GM19351 (cell line): ENCODE measurements around the gene GFOD1.
"Not testable (repeated sequence)": the region's sequence is repeated elsewhere in the genome, so short reads cannot be mapped to it uniquely, and the experiment has no call there.

Source experiments
- ATAC-seq: cut with Tn5 transposase; IDR thresholded peaks from one replicate; pipeline ENCODE4 v1.9.1; 2021; ENCODE audit warnings: mild to moderate bottlenecking, moderate library complexity; ENCODE audit not compliant: unreplicated experiment

Gene GFOD1

DNA sequence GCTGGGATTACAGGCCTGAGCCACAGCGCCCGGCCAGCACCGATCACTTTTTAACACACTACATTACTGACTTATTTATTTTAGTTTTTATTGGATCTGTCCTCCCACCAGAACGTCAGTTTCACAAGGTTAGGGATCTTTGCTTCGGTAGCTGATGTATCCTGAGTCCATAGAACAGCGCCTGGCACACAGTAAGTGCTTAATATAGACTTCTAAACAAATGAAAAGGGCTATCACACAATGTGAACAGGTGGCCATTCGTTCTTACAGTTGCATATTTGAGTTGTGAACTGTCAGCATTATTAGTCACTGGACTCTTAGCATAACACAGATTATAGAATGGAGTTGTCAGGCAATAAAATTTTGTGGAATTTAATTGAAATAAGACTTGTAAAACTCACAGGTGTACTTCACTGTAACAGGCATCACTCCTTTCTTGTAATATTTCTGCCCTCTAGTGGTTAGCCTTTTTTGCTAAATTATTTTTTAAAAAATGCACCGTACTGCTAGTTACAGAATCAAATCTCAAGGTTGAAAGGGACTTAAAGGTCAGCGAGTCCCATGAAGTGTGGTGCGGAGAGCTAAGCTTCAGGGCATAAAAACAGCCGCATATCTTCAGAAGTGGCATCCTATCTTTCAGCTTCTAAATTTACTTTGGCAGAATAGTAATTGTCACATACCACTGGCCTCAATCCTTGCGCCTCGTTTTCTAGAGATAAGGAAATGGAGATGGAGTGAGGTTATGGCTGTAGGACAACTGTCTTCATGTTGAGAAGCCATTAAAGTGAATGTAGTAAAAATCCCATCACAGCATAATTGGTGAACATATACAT lies 155.7 kb downstream of the GFOD1 start:
- no peak for ATAC-seq

DNA sequence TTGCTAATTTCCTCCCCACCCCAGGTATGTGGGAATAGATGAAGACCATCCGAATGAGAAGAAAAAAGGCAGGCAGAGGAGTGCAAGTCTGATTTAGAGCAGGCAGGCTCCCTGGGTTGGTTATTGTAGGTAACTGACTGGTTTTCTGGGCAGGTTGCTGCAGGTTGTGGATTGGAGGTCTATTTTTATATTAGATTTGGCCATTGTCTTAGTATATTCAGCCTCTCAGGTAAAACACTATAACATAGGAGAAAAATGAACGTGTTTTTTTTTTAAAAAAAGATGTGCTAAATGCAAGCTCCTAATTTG lies 158.6 kb downstream of the GFOD1 start:
- ATAC-seq: no peak

DNA sequence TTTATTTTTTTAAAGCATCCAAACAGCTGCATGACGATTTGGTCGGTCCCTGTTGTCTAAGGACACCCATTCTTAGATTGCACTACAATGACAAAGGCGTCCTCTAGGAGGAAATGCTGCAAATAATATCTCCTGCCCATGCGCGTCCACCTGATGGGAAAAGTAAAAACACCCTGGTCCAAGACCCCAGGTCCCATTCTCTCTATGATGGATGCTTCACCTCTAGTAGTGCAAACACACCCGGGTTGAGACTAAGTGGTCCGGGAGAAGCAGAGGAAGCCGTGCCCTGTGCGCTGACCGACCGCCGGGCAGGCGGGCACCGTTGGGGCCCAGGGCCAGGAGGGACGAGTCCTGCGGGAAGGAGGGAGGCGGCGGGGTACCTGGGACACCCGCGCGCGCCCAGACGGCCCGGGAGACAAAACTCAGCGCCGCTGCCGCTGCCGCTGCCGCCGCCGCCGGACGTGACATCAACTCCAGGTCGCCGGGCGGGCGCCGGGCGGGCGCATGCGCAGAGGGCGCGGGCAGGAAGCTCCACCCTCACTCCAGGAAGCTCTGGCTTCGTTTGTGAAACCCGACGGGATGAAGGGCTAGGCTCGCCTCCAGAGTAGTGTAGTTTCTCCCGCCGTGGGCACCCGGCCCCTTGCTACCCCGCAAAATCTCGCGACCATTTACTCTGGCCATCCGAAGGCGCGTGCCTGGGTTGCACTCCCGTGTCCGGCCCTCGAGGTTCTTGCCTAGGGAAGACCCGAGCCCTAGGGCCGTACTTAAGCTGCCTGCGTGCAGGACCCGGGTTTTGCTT lies 159.1 kb downstream of the GFOD1 start, which contains the start of gene TBC1D7:
TBC1D7 (minus strand) TSS at position 462 of the 799 bp plus-strand sequence. CDS start 1,639 bp downstream, outside the sequence.
- ATAC-seq: peak; percentile 78

DNA sequence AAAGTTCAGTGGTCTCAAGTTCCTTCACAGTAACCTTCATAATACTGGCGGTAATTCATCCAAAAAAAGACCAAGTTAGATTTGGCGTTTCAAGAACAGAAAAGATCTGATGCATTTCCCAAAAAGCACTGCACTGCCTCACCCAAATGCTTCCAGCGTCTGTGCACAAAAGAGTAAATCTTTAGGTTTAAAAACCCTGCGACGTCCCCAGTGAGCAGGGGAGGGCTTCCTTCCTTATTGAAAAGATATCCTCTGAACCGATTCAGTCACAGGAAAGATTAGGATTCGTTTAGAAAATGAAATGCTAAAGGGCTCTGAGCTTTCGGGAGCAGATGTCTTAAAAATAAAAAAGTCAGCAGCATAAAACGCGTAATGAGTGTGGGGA lies 159.7 kb downstream of the GFOD1 start:
- no peak for ATAC-seq

DNA sequence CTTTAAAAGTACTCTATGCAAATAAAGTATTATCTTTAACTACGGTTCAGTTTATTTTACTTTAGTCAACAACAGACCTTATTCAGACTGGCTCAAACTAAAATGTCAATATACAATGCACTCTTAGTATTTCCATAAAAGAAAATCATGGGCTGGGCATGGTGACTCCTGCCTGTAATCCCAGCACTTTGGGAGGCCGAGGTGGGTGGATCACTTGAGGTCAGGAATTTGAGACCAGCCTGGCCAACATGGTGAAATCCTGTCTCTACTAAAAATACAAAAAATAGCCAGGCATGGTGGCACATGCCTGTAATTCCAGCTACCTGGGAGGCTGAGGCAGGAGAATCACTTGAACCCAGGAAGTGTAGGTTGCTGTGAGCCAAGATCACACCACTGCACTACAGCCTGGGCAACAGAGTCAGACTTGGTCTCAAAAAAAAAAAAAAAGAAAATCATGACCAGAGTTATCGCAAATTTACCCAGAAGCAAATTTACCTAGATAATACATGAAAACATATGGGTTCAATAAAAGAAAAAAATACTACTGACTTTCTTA lies 161.3 kb downstream of the GFOD1 start:
- not testable (repeated sequence) for ATAC-seq

DNA sequence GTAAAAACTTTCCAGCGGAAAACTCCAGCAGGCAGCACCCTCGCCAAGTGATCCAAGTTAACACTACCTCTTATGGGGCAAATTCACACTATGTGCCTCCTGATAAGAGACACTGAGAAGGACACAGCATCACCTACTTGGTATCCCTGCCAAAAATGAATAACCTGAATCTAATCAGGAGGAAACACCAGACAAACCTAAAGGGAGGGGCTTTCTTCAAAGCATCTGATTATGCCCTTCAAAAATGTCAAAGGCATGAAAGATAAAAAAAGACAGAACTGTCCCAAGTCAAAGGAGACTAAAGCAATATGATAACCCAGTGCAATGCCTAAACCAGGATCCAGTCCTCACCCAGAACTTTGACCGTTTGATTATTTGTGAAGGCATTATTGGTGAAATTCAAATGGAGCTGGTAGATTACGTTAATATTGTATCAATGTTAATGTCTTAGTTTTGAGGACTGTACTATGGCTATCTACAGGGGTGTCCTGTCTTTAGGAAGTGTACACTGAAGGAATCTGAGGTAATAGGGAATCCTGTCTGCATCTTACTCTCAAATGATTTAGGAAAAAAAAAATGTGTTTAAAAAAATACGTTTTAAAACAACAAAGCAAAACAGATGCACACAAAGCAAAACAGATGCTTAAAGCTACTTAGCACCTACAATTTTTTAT lies 167.4 kb downstream of the GFOD1 start:
- ATAC-seq: no peak

DNA sequence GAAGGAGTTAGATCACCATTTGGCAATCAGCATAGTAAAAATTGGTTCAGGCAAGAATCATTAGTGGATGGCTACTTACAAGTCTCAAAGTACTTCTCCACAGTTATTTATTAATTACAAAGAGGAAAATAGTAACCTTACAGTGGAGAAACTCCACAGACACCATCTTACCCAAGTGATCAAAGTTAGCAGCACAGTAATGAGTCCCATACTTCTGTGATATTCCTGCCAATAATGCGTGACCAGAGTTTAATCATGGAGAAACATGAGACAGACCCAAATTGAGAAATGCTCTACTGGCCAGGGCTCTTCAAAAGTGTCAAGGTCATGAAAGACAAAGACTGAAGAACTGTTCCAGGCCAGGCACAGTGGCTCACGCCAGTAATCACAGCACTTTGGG lies 168.6 kb downstream of the GFOD1 start:
- ATAC-seq: no peak

DNA sequence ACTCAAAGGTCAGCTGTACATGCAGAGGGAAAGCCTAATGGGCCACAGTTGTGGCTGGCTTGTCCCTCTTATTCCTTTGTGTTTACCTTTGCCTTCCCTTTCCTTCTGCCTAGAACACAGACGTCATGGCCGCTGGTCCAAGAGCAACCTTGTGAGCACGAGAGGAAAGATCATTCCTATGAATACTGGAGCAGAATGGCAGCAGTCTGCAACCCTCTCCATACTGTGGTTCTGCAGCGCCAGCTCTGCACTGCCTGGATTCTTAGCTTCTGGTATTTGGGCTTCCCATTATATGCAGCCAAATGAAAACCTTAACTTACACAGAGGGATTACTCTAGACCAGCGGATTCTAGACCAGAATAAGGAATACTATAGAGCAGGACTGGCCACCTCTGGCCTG lies 171.5 kb downstream of the GFOD1 start:
- ATAC-seq: no peak

DNA sequence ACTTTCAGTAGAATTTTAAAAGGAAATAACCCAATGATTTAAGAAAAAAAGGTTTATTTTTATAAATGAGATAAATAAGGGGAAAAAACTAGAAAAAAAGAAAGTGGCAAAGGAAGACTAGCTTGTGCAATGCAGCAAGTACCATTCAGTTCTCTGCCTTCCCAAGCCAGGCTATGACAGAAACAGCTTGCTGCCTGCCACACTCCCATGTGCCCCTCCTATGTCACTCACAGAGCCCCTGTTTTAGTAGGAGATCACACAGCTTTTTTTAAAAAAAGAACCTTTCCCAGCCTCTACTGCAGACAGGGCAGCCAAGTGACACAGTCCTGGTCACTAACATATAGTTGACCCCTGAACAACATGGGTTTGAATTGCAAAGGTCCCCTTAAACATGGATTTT lies 172.6 kb downstream of the GFOD1 start:
- ATAC-seq: no peak

DNA sequence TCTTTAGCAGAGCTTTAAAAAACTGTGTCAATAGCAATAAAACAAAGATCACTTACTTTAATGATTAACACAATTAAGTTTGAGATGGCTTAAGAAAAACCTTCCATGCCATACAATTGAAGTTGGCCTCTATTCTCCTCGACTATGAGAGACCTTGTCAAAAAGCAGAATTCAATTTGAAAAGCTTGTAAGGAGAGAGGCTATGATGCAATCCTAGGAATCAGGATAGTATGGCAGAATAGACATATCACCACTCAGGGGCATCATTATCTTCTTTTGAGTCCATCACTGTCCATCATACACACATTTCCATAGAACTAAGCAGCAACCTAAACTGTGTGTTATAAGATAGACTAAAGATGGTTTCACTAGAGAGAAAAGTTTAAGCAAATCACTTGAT lies 176.2 kb downstream of the GFOD1 start:
- ATAC-seq: no peak

DNA sequence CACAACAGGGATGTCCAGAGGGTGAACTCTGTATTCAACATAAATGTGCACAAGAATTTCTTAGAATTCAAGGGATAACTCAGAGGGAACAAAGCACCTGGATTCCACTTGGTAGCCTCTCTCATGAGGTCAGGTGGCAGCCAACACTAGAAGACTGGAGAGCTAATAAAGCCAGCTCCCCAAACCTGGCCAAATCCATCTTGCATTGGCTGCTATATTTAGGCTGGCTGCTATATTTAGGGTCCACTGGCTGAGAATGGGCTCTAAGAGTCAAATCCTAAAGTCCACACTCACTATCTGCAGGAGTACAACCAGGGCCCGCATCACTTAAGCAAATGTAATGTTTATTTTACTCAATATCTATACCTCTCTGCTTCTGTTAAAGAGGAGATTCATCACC lies 179.1 kb downstream of the GFOD1 start:
- no peak for ATAC-seq
